Endothelial cell of coronary artery (primary cell): ENCODE measurements around the gene FOXRED2. TPM values are rescaled to one million over a fixed set of nuclear protein-coding genes. Genes with fewer than 3 reads are reported as not detected.

ENCODE experiments used
- total RNA-seq: library from RNA; depleted of rRNA; stranded (reverse); fragments of >200 nt; gene quantifications from 2 replicates; pipeline ENCODE4 v1.2.3, GENCODE V29; 2014

The FOXRED2 gene
- total RNA-seq, result 2.9 and 3.7 TPM in 2 replicates

GRCh38 chr22:36506637-36507517, at the start of gene FOXRED2:
Gene FOXRED2 (minus strand): TSS chr22:36507040. CDS start chr22:36506422, 618 bp downstream.

DNA sequence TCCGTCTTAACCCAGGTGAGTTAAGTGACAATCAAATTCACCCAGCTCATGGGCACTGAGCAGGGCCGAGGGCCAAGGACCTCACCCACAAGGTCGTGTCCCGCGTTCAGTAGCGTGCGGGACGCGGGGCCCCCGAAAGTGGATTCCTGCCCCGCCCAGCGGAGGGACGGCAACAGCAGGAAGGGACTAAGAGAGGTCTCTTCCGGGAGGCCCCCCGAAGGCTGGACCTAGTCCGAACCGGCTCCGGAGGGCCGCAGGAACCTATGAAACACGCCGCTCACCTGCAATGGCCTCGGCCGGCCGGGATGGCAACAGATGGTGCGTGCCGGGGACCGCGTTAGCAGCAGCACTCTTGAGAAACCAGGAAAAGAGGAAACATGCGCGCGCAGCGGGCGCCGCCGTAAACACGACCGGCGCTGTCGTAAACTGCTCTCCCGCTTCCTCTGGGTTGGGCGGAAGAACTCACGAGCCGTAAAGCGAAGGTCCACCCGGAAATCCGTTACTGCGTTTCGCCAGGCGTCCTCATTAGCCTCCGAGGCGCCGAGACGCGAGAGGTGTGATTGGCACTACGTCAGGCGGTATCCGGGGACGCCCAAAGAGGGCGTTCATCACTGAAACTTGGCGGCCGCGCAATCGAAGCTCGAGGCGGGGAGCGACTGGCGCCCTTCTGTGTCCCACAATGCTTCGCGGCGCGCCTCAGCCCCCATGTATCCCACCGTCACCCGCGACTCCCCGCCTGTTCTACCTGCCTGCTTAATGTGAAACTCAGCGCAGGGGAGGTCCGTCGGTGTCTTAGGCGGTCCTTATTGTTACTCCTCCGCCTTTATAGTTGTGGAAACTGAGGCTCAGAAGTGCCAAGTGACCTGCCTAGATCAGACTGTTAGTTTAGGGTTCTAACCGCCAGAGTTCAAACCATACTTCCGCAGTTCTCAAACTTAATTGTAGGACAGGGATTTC, 22.2 kb upstream of the FOXRED2 start, which contains the start of gene EIF3D:
EIF3D (minus strand) TSS at position 372 of the 957 bp plus-strand sequence. CDS start 3,045 bp downstream, outside the sequence.

DNA sequence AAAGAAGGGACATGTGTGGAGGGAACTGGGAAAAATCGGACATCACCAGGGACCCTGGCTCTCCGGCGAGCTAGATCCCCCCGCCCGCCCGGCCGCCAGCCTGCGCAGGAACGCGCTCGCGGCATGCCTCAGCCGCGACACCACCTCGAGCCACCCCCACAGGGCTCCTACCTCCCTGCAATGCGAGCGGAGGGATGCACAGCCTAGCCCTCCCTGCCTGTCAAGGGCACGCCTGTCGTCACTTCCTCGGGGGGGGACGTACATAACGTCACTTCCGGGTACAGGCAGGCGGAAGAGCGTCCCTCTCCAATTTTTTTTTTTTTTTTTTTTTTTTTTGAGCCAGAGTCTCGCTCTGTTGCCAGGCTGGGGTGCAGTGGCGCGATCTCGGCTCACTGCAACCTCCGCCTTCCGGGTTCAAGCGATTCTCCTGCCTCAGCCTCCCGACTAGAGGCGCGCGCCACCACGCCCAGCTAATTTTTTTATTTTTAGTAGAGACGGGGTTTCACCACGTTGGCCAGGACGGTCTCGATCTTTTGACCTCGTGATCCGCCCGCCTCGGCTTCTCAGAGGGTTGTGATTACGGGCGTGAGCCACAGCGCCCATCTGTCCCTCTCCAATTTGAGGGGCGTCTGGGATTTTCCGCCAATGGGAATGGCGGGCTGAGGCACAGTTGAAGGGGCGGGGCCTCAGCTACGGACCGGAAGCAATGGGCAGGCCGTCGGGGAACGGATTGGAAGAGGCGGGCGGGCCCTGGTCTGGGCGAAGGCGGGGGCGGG, 25.3 kb downstream of the FOXRED2 start, which contains the start of gene TXN2:
TXN2 (minus strand) TSS at position 248 of the 776 bp plus-strand sequence. CDS start 803 bp downstream, outside the sequence.

Other genes starting within 250 kb of the FOXRED2 start
- 1,585 and 2,333 TPM in 2 replicates for gene MYH9, start 119.1 kb downstream of the FOXRED2 start, total RNA-seq
- 23.8 and 27.0 TPM in 2 replicates for gene TXN2, start 25.4 kb downstream of the FOXRED2 start, total RNA-seq
- 466 and 493 TPM in 2 replicates for gene EIF3D, start 22.1 kb upstream of the FOXRED2 start, total RNA-seq
- not detected in 2 replicates for gene CACNG2, start 196.7 kb upstream of the FOXRED2 start, total RNA-seq